Measurements from ENCODE around the gene JMJD6.
"Not testable (repeated sequence)": the region's sequence is repeated elsewhere in the genome, so short reads cannot be mapped to it uniquely, and the experiment has no call there.

Gene JMJD6

GRCh38 chr17:76736349-76737081 is 10.1 kb upstream of the JMJD6 start:
- no peak for DNase-seq (ENCODE audit: low spot score)

- DNase-seq (ENCODE audit: low spot score): no peak
Observed at GRCh38 chr17:76735586-76736348, 9.4 kb upstream of the JMJD6 start.

GRCh38 chr17:76735006-76735405 is 8.6 kb upstream of the JMJD6 start:
- no peak for DNase-seq (ENCODE audit: low spot score)

GRCh38 chr17:76734080-76734840 is 7.9 kb upstream of the JMJD6 start:
- no peak for DNase-seq (ENCODE audit: low spot score)

- DNase-seq (ENCODE audit: low spot score): no peak
Observed at GRCh38 chr17:76733618-76733957, 7.2 kb upstream of the JMJD6 start.

- DNase-seq (ENCODE audit: low spot score): no peak
Observed at GRCh38 chr17:76732734-76733617, 6.6 kb upstream of the JMJD6 start.

GRCh38 chr17:76731800-76732733 is 5.7 kb upstream of the JMJD6 start:
- DNase-seq (ENCODE audit: low spot score): not testable (repeated sequence)

GRCh38 chr17:76727745-76728456 is 1.5 kb upstream of the JMJD6 start:
- no peak for DNase-seq (ENCODE audit: low spot score)

GRCh38 chr17:76726776-76727718 is 641 bp upstream of the JMJD6 start, which contains the start of gene METTL23:
TSS of gene METTL23 (plus strand) at chr17:76726839. CDS start at chr17:76729711, 2,872 bp downstream.
- no peak for DNase-seq (ENCODE audit: low spot score)

GRCh38 chr17:76725580-76726230 is 701 bp downstream of the JMJD6 start:
- peak; percentile 54 for DNase-seq (ENCODE audit: low spot score)

- DNase-seq (ENCODE audit: low spot score): no peak
Observed at GRCh38 chr17:76723812-76724211, 2.6 kb downstream of the JMJD6 start.

- not testable (repeated sequence) for DNase-seq (ENCODE audit: low spot score)
Observed at GRCh38 chr17:76722977-76723376, 3.4 kb downstream of the JMJD6 start.

GRCh38 chr17:76722279-76722678 is 4.1 kb downstream of the JMJD6 start:
- DNase-seq (ENCODE audit: low spot score): no peak

GRCh38 chr17:76721463-76721862 is 4.9 kb downstream of the JMJD6 start:
- no peak for DNase-seq (ENCODE audit: low spot score)

- no peak for DNase-seq (ENCODE audit: low spot score)
Observed at GRCh38 chr17:76720941-76721340, 5.5 kb downstream of the JMJD6 start.

GRCh38 chr17:76720211-76720610 is 6.2 kb downstream of the JMJD6 start:
- DNase-seq (ENCODE audit: low spot score): no peak

GRCh38 chr17:76718516-76718915 is 7.9 kb downstream of the JMJD6 start:
- no peak for DNase-seq (ENCODE audit: low spot score)

GRCh38 chr17:76716839-76717215 is 9.6 kb downstream of the JMJD6 start:
- no peak for DNase-seq (ENCODE audit: low spot score)
